HepG2 (cell line): ENCODE results near the gene CD46. TPM values are rescaled to one million over a fixed set of nuclear protein-coding genes. Genes with fewer than 3 reads are reported as not detected.
"Not testable (repeated sequence)": the region's sequence is repeated elsewhere in the genome, so short reads cannot be mapped to it uniquely, and the experiment has no call there.

ENCODE experiments used
- ATAC-seq: fragments of 200-7000 bp; cut with Tn5 transposase; 3 replicates; pipeline ENCODE4 v1.9.1; 2020; ENCODE audit warnings: mild to moderate bottlenecking, moderate library complexity
- BruUV-seq: library from RNA; stranded (reverse); fragments of 400-500 nt; replicated peaks from 2 replicates; lab custom pipeline; 2021; lab: Mats Ljungman, UMichigan
- CTCF ChIA-PET: fragments of 300-600 bp; formaldehyde crosslinking; extraction: SDS; loops from one replicate; lab custom pipeline; 2021; ENCODE audit warnings: low total read pairs, inconsistent platforms, low intra/inter-chr PET ratio; lab: Yijun Ruan, JAX
- POLR2A ChIA-PET: fragments of 350-600 bp; sonication (Branson Sonifier 250); formaldehyde crosslinking; loops from one replicate; lab custom pipeline; 2020; ENCODE audit warnings: antibody characterized with exemption, inconsistent platforms; lab: Yijun Ruan, JAX
- DNase-seq: peaks from one replicate; pipeline ENCODE4 v3.0.0-alpha.2; 2015; ENCODE audit warnings: low spot score
- FAIRE-seq: peaks from 3 replicates; lab custom pipeline; 2011; peaks lifted over from hg19 to GRCh38; lab: Jason Lieb, UNC
- H2AFZ ChIP-seq: one replicate; pipeline ENCODE4 v1.6.1; 2011; ENCODE audit warnings: low read length, inconsistent platforms
- H3K27ac ChIP-seq: fragments of 300-600 bp; 3 replicates; pipeline ENCODE4 v1.8.0; 2011; ENCODE audit warnings: mixed run types, mild to moderate bottlenecking, mixed read lengths, low read length, inconsistent platforms; ENCODE audit not compliant: insufficient read depth; ENCODE audit errors: extremely low read length
- H3K27me3 ChIP-seq, 2 experiments: fragments of 200-600 bp in 1 of 2; 2 replicates in 1 of 2; 3 replicates in 1 of 2; pipeline versions ENCODE4 v1.6.0 to v1.8.0; 2011; ENCODE audit warnings: low read length in 2 of 2, mild to moderate bottlenecking in 2 of 2, moderate library complexity in 2 of 2, inconsistent platforms in 1 of 2; ENCODE audit not compliant: insufficient read depth in 2 of 2, control insufficient read depth in 1 of 2
- H3K36me3 ChIP-seq, 2 experiments: fragments of 200-600 bp in 1 of 2; replicated peaks in 1 of 2; 2 replicates in 1 of 2; 3 replicates in 1 of 2; pipeline versions ENCODE4 v1.5.1 to v1.8.0; 2011; ENCODE audit warnings: low read length in 2 of 2, inconsistent platforms in 1 of 2; ENCODE audit not compliant: insufficient read depth in 2 of 2, control insufficient read depth in 1 of 2
- H3K4me1 ChIP-seq: 2 replicates; pipeline ENCODE4 v1.5.1; 2012; ENCODE audit warnings: low read length, inconsistent platforms; ENCODE audit not compliant: insufficient read depth
- H3K4me2 ChIP-seq: 2 replicates; pipeline ENCODE4 v1.6.0; 2011; ENCODE audit warnings: low read depth, low read length, inconsistent platforms
- H3K4me3 ChIP-seq, 3 experiments: fragments of 200-600 bp in 1 of 3; sonication (generic), shearing (Covaris generic) in 1 of 3; replicated peaks in 1 of 3; 2 replicates each; pipeline ENCODE4 v1.5.1; 2011 to 2016; ENCODE audit warnings: low read length in 3 of 3, inconsistent platforms in 2 of 3, low read depth in 2 of 3, mild to moderate bottlenecking in 2 of 3, control low read depth in 1 of 3, mixed read lengths in 1 of 3; ENCODE audit not compliant: insufficient read depth in 1 of 3
- H3K79me2 ChIP-seq: one replicate; pipeline ENCODE4 v1.6.1; 2011; ENCODE audit warnings: low read length, inconsistent platforms; ENCODE audit not compliant: insufficient read depth
- H3K9ac ChIP-seq: 2 replicates; pipeline ENCODE4 v1.6.0; 2011; ENCODE audit warnings: mild to moderate bottlenecking, low read depth, low read length, inconsistent platforms; ENCODE audit not compliant: insufficient read depth
- H3K9me3 ChIP-seq: 2 replicates; pipeline ENCODE4 v1.5.1; 2012; ENCODE audit warnings: mild to moderate bottlenecking, low read length
- H4K20me1 ChIP-seq: 2 replicates; pipeline ENCODE4 v1.6.0; 2011; ENCODE audit warnings: inconsistent platforms, mild to moderate bottlenecking, low read length, moderate library complexity; ENCODE audit not compliant: insufficient read depth
- PITX1 ChIP-seq: sonication (generic); formaldehyde crosslinking; IDR thresholded peaks from 2 replicates; pipeline ENCODE4 v1.5.1; 2020; ENCODE audit warnings: mild to moderate bottlenecking, missing genetic modification reagents
- SAP130 ChIP-seq: IDR thresholded peaks from 2 replicates; pipeline ENCODE4 v1.6.1; 2016; ENCODE audit warnings: low read depth
- WGBS: methylation state at CpG from one replicate; pipeline ENCODE4 v1.1.6; 2017; ENCODE audit warnings: low lambda C conversion rate; 5-methylcytosine and 5-hydroxymethylcytosine counted together
- in situ Hi-C: cut with HindIII; loops from 2 replicates; pipeline ENCODE4 v1.10.0; 2017; ENCODE audit warnings: low pct_unique_long_range_greater_than_20kb; ENCODE audit not compliant: extremely low pct_ligation_motif_present
- intact Hi-C: fragments of 100-400 bp; cut with micrococcal nuclease; formaldehyde crosslinking; loops from one replicate; pipeline ENCODE4 v1.10.0; 2022; ENCODE audit not compliant: unreplicated experiment
- polyA plus RNA-seq, 8 experiments: library from polyadenylated mRNA; depleted of rRNA in 3 of 8; stranded (reverse) in 7 of 8; unstranded in 1 of 8; fragments of >200 nt; fragmentation: Illumina TruSeq in 4 of 8; extraction: Trizol in 4 of 8; gene quantifications; 2 replicates each; pipeline versions ENCODE4 v1.2.1 to v1.2.3, GENCODE V29; 2011 to 2016; ENCODE audit warnings: low read depth in 4 of 8, missing spikeins in 1 of 8, mixed read lengths in 1 of 8; ENCODE audit not compliant: insufficient read depth in 1 of 8
- total RNA-seq, 5 experiments: library from RNA; depleted of rRNA; stranded (reverse); fragments of >200 nt; fragmentation: Illumina TruSeq; extraction: Trizol; gene quantifications; 2 replicates each; pipeline ENCODE4 v1.2.3, GENCODE V29; 2016; ENCODE audit warnings: low read depth in 1 of 5

The CD46 gene
- total and polyA plus RNA-seq, 2 of the 13 experiments (the other 11 are each of a cell fraction or from before 2014, with no cell fraction given): 130 to 277 TPM

GRCh38 chr1:207750631-207751305 lies 1.1 kb upstream of the CD46 start:
- no TSS peak for BruUV-seq
- H3K4me2 ChIP-seq: peak overlapping the region; percentile 88
- CTCF ChIA-PET: no interaction called here
- peak overlapping the region; percentile 88 to 98 (median 98); a peak in 5 of 6 replicates for H3K4me3 ChIP-seq
- no peak for ATAC-seq
- H3K4me1 ChIP-seq: peaks cover 69% of the 10 kb centered on the region
- no peak for FAIRE-seq
- no peaks in the 10 kb centered on the region; a peak in 1 of 5 replicates for H3K27me3 ChIP-seq
- no peaks in the 10 kb centered on the region for H3K36me3 ChIP-seq
- H3K9ac ChIP-seq: peak overlapping the region; percentile 90
- 1% methylated on average over 5 of the region's 5 CpGs for WGBS
- H2AFZ ChIP-seq: no peak overlapping the region
- H3K79me2 ChIP-seq: peaks cover 43% of the 10 kb centered on the region
- intact Hi-C loops: no loop called here
- no peak for DNase-seq
- in situ Hi-C loops: no loop called here
- H4K20me1 ChIP-seq: peaks cover 29% of the 10 kb centered on the region
- H3K27ac ChIP-seq: peak overlapping the region; percentile 97
- TF ChIP-seq PITX1 (CRISPR knock-in tag): no peak
- peak; percentile 40; the same call in 1 of the 2 replicates for TF ChIP-seq SAP130
- TF ChIP-seq, all 625 proteins: peak for 1
- POLR2A ChIA-PET: no interaction called here
- H3K9me3 ChIP-seq: no peaks in the 10 kb centered on the region

DNA sequence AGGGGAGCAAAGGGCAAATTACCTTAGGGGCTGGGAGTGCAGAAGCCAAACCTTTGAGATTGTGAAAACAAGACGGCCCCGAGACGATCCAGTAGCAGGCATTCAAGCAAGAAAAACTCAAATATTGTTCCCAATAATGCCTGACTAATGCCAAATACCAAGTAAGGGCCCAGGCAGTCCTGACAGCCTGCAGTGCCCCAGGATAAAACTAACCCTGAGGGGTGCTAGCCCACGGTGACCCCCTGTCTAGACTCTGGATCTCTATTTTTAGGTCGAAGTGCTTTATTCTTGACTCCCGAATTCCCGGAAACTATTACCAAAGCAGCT lies 428 bp upstream of the CD46 start:
- intact Hi-C loops, CTCF ChIA-PET: not testable (repeated sequence)
- peaks cover 36% of the 10 kb centered on the region for H4K20me1 ChIP-seq

More for the DNA sequence above, 428 bp upstream of the CD46 start:
- H2AFZ ChIP-seq, H3K9me3 ChIP-seq, FAIRE-seq, H3K36me3 ChIP-seq, DNase-seq, ATAC-seq, in situ Hi-C loops, H3K27me3 ChIP-seq: not testable (repeated sequence)
- Histone ChIP-seq H3K27ac (peak overlapping the region; percentile 97), H3K9ac (peak overlapping the region; percentile 90), H3K4me1 (peaks cover 70% of the 10 kb centered on the region), H3K79me2 (peaks cover 49% of the 10 kb centered on the region), H3K4me3 (peak overlapping the region; percentile 88 to 98 (median 98)), H3K4me2 (peak overlapping the region; percentile 88)
- TSS peak; percentile 92 for BruUV-seq
- POLR2A ChIA-PET: interaction anchor here (2.0 kb wide), 1 partner anchor 14 kb away, joined by 9 read pairs; no protein-coding TSS in a partner anchor
- WGBS: 2% methylated on average over 4 of the region's 7 CpGs
